ENCODE results near the gene ESAM.

ESAM gene

GRCh38 chr11:124727474-124727873, 34.6 kb downstream of the ESAM start:
- no peak for DNase-seq

GRCh38 chr11:124725719-124726105, 36.4 kb downstream of the ESAM start:
- no peak for DNase-seq

DNA sequence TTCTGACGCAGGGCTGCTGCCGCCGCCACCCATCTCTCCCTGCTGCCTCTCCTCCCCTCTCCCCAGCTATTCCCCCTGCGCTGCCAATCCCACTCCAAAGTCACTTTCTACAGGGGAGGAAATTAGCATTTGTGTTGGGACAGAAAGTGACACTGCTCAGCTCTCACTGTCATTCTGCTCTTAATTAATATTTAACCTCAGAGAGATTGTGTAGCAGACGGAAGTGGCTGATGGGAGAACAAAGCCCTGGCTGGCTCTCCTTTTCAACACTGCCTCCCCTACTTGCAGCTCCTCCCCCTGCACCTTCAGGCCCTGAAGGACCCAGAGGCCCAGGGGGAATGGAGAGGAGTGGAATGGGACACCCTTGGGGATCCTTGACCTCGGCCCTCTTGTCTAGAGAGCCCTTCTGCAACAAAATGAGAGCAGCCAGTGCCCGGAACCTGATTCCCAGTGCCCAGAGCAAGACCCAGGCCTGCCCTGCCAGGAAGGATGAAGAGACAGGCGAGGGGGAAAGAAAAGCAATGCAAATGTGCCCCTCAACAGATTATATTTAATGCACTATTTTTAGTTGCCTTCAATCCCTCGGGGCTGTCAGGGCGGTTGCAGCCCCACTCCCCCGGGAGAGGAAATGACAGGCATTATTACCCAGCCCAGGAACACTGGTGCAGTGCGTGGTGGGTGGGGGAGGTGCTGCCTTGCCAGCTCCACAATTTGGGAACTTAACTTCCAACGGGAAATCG, 36.9 kb downstream of the ESAM start:
- no peak for DNase-seq

- no peak for DNase-seq
These were observed 39.9 kb downstream of the ESAM start for GRCh38 chr11:124722176-124722575.

DNA sequence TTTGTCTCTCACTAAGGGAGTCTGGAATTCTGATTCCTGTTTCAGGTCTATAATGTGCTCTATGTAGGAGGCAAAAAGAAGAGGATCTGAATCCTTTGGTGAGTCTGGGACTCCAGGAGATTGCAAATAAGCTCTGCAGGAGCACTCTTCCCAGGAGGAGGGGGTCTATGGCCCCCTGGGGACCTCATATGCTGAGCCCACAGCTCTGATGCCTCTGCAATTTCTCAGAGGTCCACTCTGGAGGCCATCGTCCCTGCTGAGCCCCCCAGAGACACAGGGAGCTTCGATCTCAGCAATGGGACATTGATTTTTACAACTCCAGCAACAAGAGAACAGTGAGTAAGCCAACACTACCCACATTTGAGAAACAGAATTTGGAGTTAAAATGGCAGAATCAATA, 42.6 kb downstream of the ESAM start:
- no peak for DNase-seq

GRCh38 chr11:124718801-124719200, 43.3 kb downstream of the ESAM start:
- no peak for DNase-seq

GRCh38 chr11:124717786-124718651, 44.1 kb downstream of the ESAM start:
- DNase-seq: peak; percentile 6

- DNase-seq: no peak
These were observed 44.7 kb downstream of the ESAM start for GRCh38 chr11:124717421-124717785.

DNA sequence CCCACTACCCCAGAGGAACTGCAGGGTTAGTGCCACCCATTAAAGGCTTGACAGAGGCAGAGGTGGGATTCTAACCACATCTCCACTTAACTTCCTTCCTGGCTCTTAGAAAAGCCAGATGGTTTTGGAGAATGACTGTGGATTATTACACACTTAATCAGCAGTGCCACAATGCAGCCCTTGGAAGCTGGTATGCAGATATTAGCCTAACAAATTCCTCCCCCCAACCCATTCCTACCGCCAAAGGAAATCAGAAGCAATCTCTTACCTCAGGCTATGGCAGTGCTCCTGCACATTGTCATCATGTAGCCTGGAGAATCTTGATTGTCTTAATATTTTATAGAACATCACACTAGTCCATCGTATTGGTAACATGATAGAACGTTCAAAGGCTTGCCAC, 45.5 kb downstream of the ESAM start:
- DNase-seq: no peak

- no peak for DNase-seq
These were observed 49.7 kb downstream of the ESAM start for GRCh38 chr11:124712392-124712791.

DNA sequence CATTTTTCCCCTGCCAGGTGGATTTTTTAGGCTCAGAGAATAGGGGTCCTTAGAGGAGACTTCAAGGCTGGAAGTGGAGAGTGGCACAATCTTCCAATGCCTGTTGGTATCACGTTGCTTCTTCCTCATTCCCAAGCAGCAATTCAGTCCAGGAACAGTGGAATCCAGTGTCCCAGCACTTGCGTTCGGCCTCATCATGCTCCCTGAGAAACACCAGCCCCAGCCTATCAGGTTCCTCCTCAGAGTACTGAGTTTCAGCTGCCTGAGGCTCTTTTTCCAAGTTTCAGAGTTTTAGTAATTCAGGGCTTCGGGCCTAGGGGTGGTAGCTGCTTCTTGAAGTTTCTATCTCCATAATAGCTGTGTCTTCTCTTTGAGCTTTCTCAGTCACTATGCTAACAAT, 54.3 kb downstream of the ESAM start:
- DNase-seq: no peak
